SK-N-SH (cell line): ENCODE measurements around the gene STKLD1.

Source experiments
- MXI1 ChIP-seq: IDR thresholded peaks from 2 replicates; pipeline ENCODE4 v1.6.1; 2012; ENCODE audit warnings: mild to moderate bottlenecking, low read depth, low read length, improper control_type of control experiment
- NFIC ChIP-seq: IDR thresholded peaks from 2 replicates; pipeline ENCODE4 v1.4.0; 2012; ENCODE audit warnings: borderline replicate concordance
- POLR2AphosphoS5 ChIP-seq: IDR thresholded peaks from 2 replicates; pipeline ENCODE4 v1.6.1; 2012; ENCODE audit warnings: low read depth, low read length
- RFX5 ChIP-seq: IDR thresholded peaks from 2 replicates; pipeline ENCODE4 v1.6.1; 2012; ENCODE audit warnings: mild to moderate bottlenecking, improper control_type of control experiment, low read length
- TAF1 ChIP-seq: IDR thresholded peaks from 2 replicates; pipeline ENCODE4 v1.6.1; 2012; ENCODE audit warnings: low read depth, mild to moderate bottlenecking, low read length, moderate library complexity, borderline replicate concordance
- TF ChIP-seq, protein P1 (sequence below): fragments of 200-600 bp; sonication (generic); IDR thresholded peaks from 2 replicates; pipeline ENCODE4 v1.6.1; 2017; ENCODE audit warnings: antibody characterized with exemption, mild to moderate bottlenecking, moderate library complexity
- TF ChIP-seq, protein P2 (sequence below): IDR thresholded peaks from 2 replicates; pipeline ENCODE4 v1.6.1; 2012; ENCODE audit warnings: mild to moderate bottlenecking, low read depth, low read length, moderate library complexity
- TF ChIP-seq, protein P3 (sequence below): IDR thresholded peaks from 2 replicates; pipeline ENCODE4 v1.4.0; 2012; ENCODE audit warnings: low read depth, borderline replicate concordance
- TF ChIP-seq, protein P4 (sequence below): fragments of 150-350 bp; IDR thresholded peaks from 2 replicates; pipeline ENCODE4 v1.6.1; 2017; ENCODE audit warnings: antibody characterized with exemption, low read length, low read depth, borderline replicate concordance
- TF ChIP-seq, protein P5 (sequence below): IDR thresholded peaks from 2 replicates; pipeline ENCODE4 v1.4.0; 2012; ENCODE audit warnings: low read depth, borderline replicate concordance

DNA sequence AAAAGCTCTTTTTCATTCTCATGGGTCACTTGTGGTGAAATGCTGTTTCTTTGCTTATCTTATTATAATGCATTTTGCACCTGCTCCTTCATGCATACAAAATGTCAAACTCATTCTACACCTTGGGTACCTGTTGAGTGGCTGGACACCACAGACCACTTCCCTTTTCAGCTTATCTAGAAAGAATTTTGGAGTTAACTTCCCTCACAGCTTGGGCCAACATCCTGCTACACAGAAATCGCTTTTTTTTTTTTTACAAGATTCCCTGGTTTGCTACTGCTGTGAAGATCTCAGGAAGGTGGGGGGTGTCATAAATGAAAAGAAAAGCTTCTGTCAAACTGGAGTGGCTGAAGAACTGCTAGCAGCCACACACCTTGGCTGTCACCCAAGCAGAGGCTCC, 39.0 kb downstream of the STKLD1 start:
- TF ChIP-seq NFIC, result no peak
- TF ChIP-seq, protein P1, sequence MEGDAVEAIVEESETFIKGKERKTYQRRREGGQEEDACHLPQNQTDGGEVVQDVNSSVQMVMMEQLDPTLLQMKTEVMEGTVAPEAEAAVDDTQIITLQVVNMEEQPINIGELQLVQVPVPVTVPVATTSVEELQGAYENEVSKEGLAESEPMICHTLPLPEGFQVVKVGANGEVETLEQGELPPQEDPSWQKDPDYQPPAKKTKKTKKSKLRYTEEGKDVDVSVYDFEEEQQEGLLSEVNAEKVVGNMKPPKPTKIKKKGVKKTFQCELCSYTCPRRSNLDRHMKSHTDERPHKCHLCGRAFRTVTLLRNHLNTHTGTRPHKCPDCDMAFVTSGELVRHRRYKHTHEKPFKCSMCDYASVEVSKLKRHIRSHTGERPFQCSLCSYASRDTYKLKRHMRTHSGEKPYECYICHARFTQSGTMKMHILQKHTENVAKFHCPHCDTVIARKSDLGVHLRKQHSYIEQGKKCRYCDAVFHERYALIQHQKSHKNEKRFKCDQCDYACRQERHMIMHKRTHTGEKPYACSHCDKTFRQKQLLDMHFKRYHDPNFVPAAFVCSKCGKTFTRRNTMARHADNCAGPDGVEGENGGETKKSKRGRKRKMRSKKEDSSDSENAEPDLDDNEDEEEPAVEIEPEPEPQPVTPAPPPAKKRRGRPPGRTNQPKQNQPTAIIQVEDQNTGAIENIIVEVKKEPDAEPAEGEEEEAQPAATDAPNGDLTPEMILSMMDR, result no peak
- TF ChIP-seq, protein P2, sequence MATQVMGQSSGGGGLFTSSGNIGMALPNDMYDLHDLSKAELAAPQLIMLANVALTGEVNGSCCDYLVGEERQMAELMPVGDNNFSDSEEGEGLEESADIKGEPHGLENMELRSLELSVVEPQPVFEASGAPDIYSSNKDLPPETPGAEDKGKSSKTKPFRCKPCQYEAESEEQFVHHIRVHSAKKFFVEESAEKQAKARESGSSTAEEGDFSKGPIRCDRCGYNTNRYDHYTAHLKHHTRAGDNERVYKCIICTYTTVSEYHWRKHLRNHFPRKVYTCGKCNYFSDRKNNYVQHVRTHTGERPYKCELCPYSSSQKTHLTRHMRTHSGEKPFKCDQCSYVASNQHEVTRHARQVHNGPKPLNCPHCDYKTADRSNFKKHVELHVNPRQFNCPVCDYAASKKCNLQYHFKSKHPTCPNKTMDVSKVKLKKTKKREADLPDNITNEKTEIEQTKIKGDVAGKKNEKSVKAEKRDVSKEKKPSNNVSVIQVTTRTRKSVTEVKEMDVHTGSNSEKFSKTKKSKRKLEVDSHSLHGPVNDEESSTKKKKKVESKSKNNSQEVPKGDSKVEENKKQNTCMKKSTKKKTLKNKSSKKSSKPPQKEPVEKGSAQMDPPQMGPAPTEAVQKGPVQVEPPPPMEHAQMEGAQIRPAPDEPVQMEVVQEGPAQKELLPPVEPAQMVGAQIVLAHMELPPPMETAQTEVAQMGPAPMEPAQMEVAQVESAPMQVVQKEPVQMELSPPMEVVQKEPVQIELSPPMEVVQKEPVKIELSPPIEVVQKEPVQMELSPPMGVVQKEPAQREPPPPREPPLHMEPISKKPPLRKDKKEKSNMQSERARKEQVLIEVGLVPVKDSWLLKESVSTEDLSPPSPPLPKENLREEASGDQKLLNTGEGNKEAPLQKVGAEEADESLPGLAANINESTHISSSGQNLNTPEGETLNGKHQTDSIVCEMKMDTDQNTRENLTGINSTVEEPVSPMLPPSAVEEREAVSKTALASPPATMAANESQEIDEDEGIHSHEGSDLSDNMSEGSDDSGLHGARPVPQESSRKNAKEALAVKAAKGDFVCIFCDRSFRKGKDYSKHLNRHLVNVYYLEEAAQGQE, result no peak
- TF ChIP-seq, protein P3, sequence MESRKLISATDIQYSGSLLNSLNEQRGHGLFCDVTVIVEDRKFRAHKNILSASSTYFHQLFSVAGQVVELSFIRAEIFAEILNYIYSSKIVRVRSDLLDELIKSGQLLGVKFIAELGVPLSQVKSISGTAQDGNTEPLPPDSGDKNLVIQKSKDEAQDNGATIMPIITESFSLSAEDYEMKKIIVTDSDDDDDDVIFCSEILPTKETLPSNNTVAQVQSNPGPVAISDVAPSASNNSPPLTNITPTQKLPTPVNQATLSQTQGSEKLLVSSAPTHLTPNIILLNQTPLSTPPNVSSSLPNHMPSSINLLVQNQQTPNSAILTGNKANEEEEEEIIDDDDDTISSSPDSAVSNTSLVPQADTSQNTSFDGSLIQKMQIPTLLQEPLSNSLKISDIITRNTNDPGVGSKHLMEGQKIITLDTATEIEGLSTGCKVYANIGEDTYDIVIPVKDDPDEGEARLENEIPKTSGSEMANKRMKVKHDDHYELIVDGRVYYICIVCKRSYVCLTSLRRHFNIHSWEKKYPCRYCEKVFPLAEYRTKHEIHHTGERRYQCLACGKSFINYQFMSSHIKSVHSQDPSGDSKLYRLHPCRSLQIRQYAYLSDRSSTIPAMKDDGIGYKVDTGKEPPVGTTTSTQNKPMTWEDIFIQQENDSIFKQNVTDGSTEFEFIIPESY, result no peak
- no peak for TF ChIP-seq MXI1
- TF ChIP-seq POLR2AphosphoS5, result no peak
- TF ChIP-seq RFX5, result no peak
- TF ChIP-seq TAF1, result no peak
- TF ChIP-seq, protein P4, sequence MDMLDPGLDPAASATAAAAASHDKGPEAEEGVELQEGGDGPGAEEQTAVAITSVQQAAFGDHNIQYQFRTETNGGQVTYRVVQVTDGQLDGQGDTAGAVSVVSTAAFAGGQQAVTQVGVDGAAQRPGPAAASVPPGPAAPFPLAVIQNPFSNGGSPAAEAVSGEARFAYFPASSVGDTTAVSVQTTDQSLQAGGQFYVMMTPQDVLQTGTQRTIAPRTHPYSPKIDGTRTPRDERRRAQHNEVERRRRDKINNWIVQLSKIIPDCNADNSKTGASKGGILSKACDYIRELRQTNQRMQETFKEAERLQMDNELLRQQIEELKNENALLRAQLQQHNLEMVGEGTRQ, result no peak
- TF ChIP-seq, protein P5, sequence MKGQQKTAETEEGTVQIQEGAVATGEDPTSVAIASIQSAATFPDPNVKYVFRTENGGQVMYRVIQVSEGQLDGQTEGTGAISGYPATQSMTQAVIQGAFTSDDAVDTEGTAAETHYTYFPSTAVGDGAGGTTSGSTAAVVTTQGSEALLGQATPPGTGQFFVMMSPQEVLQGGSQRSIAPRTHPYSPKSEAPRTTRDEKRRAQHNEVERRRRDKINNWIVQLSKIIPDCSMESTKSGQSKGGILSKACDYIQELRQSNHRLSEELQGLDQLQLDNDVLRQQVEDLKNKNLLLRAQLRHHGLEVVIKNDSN, result no peak
